ENCODE measurements around the gene RSRP1. TPM values are rescaled to one million over a fixed set of nuclear protein-coding genes. Genes with fewer than 3 reads are reported as not detected.

Gene RSRP1
- total and polyA plus RNA-seq, 2 experiments from 2014 or later = 91.4 to 93.7 TPM

DNA sequence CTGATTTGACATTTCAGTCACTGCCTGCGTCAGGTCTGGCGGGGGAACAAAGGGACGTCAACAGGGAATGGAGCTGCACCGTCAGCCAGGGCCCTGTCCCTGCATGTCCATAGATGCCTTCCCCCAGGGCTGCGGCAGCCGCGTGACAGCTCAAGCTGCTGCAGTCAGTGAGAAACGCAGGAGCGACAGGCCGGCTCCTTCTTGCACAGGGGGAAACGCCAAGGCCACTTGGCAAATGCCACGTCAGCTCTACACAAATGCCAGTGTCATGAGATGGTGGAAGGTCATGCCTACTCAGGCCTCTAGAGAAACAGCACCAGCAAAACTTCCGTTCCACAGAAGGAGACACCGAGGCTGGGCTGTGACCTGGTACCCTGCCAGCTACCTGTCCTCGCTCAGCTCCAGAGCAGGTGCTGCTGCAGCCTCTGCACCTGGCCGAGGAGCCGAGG lies 52.7 kb downstream of the RSRP1 start (continued):
- TF ChIP-seq JUNB (IDR thresholded peaks at IDR 0.05; ENCODE audit: unreplicated experiment) (no peak), ZNF114 (CRISPR knock-in tag; IDR thresholded peaks at IDR 0.05) (no peak)
- TF ChIP-seq, protein P1, sequence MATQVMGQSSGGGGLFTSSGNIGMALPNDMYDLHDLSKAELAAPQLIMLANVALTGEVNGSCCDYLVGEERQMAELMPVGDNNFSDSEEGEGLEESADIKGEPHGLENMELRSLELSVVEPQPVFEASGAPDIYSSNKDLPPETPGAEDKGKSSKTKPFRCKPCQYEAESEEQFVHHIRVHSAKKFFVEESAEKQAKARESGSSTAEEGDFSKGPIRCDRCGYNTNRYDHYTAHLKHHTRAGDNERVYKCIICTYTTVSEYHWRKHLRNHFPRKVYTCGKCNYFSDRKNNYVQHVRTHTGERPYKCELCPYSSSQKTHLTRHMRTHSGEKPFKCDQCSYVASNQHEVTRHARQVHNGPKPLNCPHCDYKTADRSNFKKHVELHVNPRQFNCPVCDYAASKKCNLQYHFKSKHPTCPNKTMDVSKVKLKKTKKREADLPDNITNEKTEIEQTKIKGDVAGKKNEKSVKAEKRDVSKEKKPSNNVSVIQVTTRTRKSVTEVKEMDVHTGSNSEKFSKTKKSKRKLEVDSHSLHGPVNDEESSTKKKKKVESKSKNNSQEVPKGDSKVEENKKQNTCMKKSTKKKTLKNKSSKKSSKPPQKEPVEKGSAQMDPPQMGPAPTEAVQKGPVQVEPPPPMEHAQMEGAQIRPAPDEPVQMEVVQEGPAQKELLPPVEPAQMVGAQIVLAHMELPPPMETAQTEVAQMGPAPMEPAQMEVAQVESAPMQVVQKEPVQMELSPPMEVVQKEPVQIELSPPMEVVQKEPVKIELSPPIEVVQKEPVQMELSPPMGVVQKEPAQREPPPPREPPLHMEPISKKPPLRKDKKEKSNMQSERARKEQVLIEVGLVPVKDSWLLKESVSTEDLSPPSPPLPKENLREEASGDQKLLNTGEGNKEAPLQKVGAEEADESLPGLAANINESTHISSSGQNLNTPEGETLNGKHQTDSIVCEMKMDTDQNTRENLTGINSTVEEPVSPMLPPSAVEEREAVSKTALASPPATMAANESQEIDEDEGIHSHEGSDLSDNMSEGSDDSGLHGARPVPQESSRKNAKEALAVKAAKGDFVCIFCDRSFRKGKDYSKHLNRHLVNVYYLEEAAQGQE (IDR thresholded peaks at IDR 0.05; ENCODE audit: unreplicated experiment) = no peak

- no peak overlapping the region for H3K4me2 ChIP-seq
- TF ChIP-seq CREB1 (CRISPR knock-in tag; IDR thresholded peaks at IDR 0.05; ENCODE audit: low read depth) (no peak), ZNF462 (CRISPR knock-in tag; IDR thresholded peaks at IDR 0.05) (no peak), EZH2 (IDR thresholded peaks at IDR 0.05; ENCODE audit: low read depth, unreplicated experiment) (no peak), STAT1 (IDR thresholded peaks at IDR 0.05; ENCODE audit: unreplicated experiment) (no peak), POLR2AphosphoS5 (IDR thresholded peaks at IDR 0.05; ENCODE audit: low read depth) (no peak), EZH2phosphoT487 (IDR thresholded peaks at IDR 0.05; ENCODE audit: unreplicated experiment) (no peak), ZNF331 (CRISPR knock-in tag; IDR thresholded peaks at IDR 0.05; ENCODE audit: low read depth) (no peak), NANOG (IDR thresholded peaks at IDR 0.05; ENCODE audit: borderline replicate concordance) (no peak), ZNF114 (CRISPR knock-in tag; IDR thresholded peaks at IDR 0.05) (no peak)
- TF ChIP-seq, protein P1 (IDR thresholded peaks at IDR 0.05; ENCODE audit: unreplicated experiment) = no peak
- Mint-ChIP-seq H3K27me3 (ENCODE audit: insufficient read depth, low read depth, poor library complexity) (peaks cover 3% of the 10 kb centered on the region), H3K4me1 (peaks cover 6% of the 10 kb centered on the region), H3K4me3 (no peak overlapping the region), H3K36me3 (ENCODE audit: low read depth) (no peaks in the 10 kb centered on the region; the same call in 2 of the 3 replicates), H3K27ac (no peak overlapping the region), H3K9me3 (no peaks in the 10 kb centered on the region)
- H3K9me2 ChIP-seq (ENCODE audit: insufficient read depth) = no peaks in the 10 kb centered on the region
- no peak overlapping the region for H3K27ac ChIP-seq (ENCODE audit: low read depth)
- H4K20me1 ChIP-seq (replicated peaks; ENCODE audit: insufficient read depth) = no peaks in the 10 kb centered on the region
- H3K4me1 ChIP-seq (ENCODE audit: insufficient read depth) = no peaks in the 10 kb centered on the region
- ATAC-seq = no peak
- DNase-seq (ENCODE audit: low spot score) = no peak
- H3K79me2 ChIP-seq (replicated peaks; ENCODE audit: insufficient read depth) = no peaks in the 10 kb centered on the region
- H3F3A ChIP-seq (replicated peaks; ENCODE audit: low read depth) = no peaks in the 10 kb centered on the region
- no peaks in the 10 kb centered on the region for H3K27me3 ChIP-seq (ENCODE audit: insufficient read depth)
- H3K4me3 ChIP-seq = no peak overlapping the region
- H3K36me3 ChIP-seq (ENCODE audit: insufficient read depth) = no peaks in the 10 kb centered on the region
- no peak overlapping the region for H2AFZ ChIP-seq
Measured at GRCh38 chr1:25194054-25194453, 53.2 kb downstream of the RSRP1 start.
